GM12878 (cell line): ENCODE measurements around the gene KDSR. TPM values are rescaled to one million over a fixed set of nuclear protein-coding genes. Genes with fewer than 3 reads are reported as not detected.

Source experiments
- BHLHE40 ChIP-seq, 2 experiments: fragments of 450-650 bp in 1 of 2; IDR thresholded peaks; 2 replicates each; pipeline ENCODE4 v1.6.1; 2011 to 2017; ENCODE audit warnings: low read depth in 2 of 2, borderline replicate concordance in 1 of 2, improper control_type of control experiment in 1 of 2, low read length in 1 of 2, mild to moderate bottlenecking in 1 of 2
- CBFB ChIP-seq: IDR thresholded peaks from 2 replicates; pipeline ENCODE4 v1.6.1; 2016; ENCODE audit warnings: antibody characterized with exemption, low read depth
- CBX5 ChIP-seq: sonication (generic); IDR thresholded peaks from 2 replicates; pipeline ENCODE4 v1.6.1; 2016; ENCODE audit warnings: low read depth, moderate library complexity, mild to moderate bottlenecking, inconsistent platforms
- CHD2 ChIP-seq: IDR thresholded peaks from 2 replicates; pipeline ENCODE4 v1.6.1; 2011; ENCODE audit warnings: low read depth, low read length, improper control_type of control experiment, borderline replicate concordance
- DPF2 ChIP-seq: fragments of 450-650 bp; IDR thresholded peaks from 2 replicates; pipeline ENCODE4 v1.6.1; 2017; ENCODE audit warnings: mild to moderate bottlenecking
- GABPA ChIP-seq: IDR thresholded peaks from 2 replicates; pipeline ENCODE4 v1.6.1; 2014; ENCODE audit warnings: antibody characterized with exemption, low read depth, mild to moderate bottlenecking, inconsistent platforms
- HDAC6 ChIP-seq: fragments of 200-600 bp; sonication (generic); IDR thresholded peaks from one replicate; pipeline ENCODE4 v1.8.0; 2017; ENCODE audit warnings: antibody characterized with exemption; ENCODE audit not compliant: unreplicated experiment
- JUNB ChIP-seq: IDR thresholded peaks from 2 replicates; pipeline ENCODE4 v1.6.1; 2016; ENCODE audit warnings: antibody characterized with exemption, mild to moderate bottlenecking
- KLF5 ChIP-seq: fragments of 450-650 bp; IDR thresholded peaks from 2 replicates; pipeline ENCODE4 v1.6.1; 2014; ENCODE audit warnings: mild to moderate bottlenecking; ENCODE audit not compliant: partially characterized antibody
- NR2C1 ChIP-seq: fragments of 450-650 bp; IDR thresholded peaks from 2 replicates; pipeline ENCODE4 v1.6.1; 2017; ENCODE audit warnings: antibody characterized with exemption, mild to moderate bottlenecking, moderate library complexity
- NR2C2 ChIP-seq: IDR thresholded peaks from 2 replicates; pipeline ENCODE4 v1.6.1; 2011; ENCODE audit warnings: borderline replicate concordance, low read depth; ENCODE audit not compliant: control insufficient read depth, insufficient read length
- POU2F2 ChIP-seq: IDR thresholded peaks from 3 replicates; pipeline ENCODE4 v1.6.1; 2011; ENCODE audit warnings: low read depth, mild to moderate bottlenecking, low read length, borderline replicate concordance
- SP1 ChIP-seq: IDR thresholded peaks from one replicate; pipeline ENCODE4 v1.6.1; 2011; ENCODE audit warnings: low read depth, low read length
- STAT1 ChIP-seq: fragments of 450-650 bp; conservative IDR thresholded peaks from 2 replicates; pipeline ENCODE4 v1.6.1; 2014; ENCODE audit warnings: antibody characterized with exemption, mild to moderate bottlenecking
- SUPT20H ChIP-seq: IDR thresholded peaks from 2 replicates; pipeline ENCODE4 v1.6.1; 2011; ENCODE audit warnings: low read depth, mild to moderate bottlenecking, low read length, moderate library complexity, borderline replicate concordance; ENCODE audit not compliant: control insufficient read depth
- YY1 ChIP-seq: IDR thresholded peaks from 2 replicates; pipeline ENCODE4 v1.6.1; 2011; ENCODE audit warnings: low read depth, mild to moderate bottlenecking, low read length
- ZNF207 ChIP-seq: fragments of 450-650 bp; IDR thresholded peaks from 2 replicates; pipeline ENCODE4 v1.6.1; 2014; ENCODE audit warnings: antibody characterized with exemption, mild to moderate bottlenecking, borderline replicate concordance
- polyA plus RNA-seq, 11 experiments: library from polyadenylated mRNA; depleted of rRNA in 4 of 11; unstranded in 6 of 11; stranded (reverse) in 5 of 11; fragments of >200 nt; fragmentation: Nextera tagmentation in 4 of 11; fragmentation: Illumina TruSeq in 1 of 11; extraction: Ambion mirVana in 4 of 11; extraction: Trizol in 1 of 11; gene quantifications; 1 replicate in 1 of 11; 2 replicates in 10 of 11; pipeline versions ENCODE4 v1.2.1 to v1.2.3, GENCODE V29; 2011 to 2016; ENCODE audit warnings: inconsistent platforms in 2 of 11, missing spikeins in 2 of 11, low read depth in 1 of 11
- total RNA-seq, 4 experiments: library from RNA; depleted of rRNA in 3 of 4; stranded (reverse); fragments of >200 nt in 3 of 4; fragmentation: Illumina TruSeq in 1 of 4; extraction: Trizol in 1 of 4; gene quantifications; 2 replicates each; pipeline versions ENCODE4 v1.2.1 to v1.2.3, GENCODE V29; 2013 to 2021
- TF ChIP-seq, protein P1 (sequence below): fragments of 450-650 bp; IDR thresholded peaks from 2 replicates; pipeline ENCODE4 v1.6.1; 2016; ENCODE audit warnings: mild to moderate bottlenecking, moderate library complexity, borderline replicate concordance
- TF ChIP-seq, protein P2 (sequence below): IDR thresholded peaks from 2 replicates; pipeline ENCODE4 v1.6.1; 2011; ENCODE audit warnings: mild to moderate bottlenecking, low read depth, low read length, moderate library complexity; ENCODE audit not compliant: insufficient replicate concordance
- TF ChIP-seq, protein P3 (sequence below): fragments of 450-650 bp; IDR thresholded peaks from 2 replicates; pipeline ENCODE4 v1.6.1; 2017; ENCODE audit warnings: mild to moderate bottlenecking, moderate library complexity

KDSR gene
- total and polyA plus RNA-seq, 10 of the 15 experiments (the other 5 are each of a cell fraction or from before 2014, with no cell fraction given) = 5.2 to 25.9 (median 14.3) TPM

DNA sequence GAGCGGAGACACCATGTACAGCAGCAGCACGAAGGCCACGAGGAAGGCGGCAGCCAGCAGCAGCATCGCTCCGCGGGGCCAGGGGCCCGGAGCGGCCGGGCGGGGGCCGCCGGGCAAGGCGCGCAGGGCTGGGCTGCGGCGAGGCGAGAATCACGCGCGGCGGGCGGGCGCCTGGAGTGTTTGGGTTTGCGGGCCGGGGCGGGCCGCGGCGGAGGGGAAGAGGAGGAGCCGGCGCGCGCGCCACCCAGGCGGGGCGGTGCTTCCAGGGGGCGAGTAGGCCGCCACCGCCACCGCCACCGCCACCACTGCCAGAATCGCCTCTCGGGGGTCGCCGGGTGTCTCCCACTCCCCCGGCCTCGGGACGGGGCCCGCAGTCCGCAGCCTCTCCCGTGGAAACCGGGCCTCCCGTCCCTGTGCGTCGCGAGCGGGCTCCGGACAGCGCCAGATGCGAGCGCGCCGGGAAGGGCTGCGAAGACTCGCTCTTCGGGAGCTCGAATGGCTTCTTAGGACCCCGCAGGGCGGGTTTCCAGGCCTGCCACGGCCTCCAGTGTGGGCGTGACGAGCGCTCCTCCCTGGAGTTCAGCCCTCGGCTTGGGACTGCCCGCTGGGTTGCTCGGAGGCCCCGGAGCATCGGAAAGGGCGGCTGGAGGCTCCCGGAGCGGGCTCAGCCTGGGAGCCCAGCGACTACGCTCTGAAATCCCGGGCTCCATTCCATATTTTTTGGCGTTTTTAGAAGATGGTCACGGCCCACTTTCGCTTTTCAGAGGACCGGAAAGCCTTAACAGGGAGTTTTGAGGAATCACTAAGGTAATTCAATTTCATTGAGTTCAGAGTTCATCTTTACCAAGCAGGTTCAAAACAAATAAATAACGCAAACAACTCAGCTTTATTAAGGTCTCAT is at the start of gene KDSR (continued):
- TF ChIP-seq, protein P1, sequence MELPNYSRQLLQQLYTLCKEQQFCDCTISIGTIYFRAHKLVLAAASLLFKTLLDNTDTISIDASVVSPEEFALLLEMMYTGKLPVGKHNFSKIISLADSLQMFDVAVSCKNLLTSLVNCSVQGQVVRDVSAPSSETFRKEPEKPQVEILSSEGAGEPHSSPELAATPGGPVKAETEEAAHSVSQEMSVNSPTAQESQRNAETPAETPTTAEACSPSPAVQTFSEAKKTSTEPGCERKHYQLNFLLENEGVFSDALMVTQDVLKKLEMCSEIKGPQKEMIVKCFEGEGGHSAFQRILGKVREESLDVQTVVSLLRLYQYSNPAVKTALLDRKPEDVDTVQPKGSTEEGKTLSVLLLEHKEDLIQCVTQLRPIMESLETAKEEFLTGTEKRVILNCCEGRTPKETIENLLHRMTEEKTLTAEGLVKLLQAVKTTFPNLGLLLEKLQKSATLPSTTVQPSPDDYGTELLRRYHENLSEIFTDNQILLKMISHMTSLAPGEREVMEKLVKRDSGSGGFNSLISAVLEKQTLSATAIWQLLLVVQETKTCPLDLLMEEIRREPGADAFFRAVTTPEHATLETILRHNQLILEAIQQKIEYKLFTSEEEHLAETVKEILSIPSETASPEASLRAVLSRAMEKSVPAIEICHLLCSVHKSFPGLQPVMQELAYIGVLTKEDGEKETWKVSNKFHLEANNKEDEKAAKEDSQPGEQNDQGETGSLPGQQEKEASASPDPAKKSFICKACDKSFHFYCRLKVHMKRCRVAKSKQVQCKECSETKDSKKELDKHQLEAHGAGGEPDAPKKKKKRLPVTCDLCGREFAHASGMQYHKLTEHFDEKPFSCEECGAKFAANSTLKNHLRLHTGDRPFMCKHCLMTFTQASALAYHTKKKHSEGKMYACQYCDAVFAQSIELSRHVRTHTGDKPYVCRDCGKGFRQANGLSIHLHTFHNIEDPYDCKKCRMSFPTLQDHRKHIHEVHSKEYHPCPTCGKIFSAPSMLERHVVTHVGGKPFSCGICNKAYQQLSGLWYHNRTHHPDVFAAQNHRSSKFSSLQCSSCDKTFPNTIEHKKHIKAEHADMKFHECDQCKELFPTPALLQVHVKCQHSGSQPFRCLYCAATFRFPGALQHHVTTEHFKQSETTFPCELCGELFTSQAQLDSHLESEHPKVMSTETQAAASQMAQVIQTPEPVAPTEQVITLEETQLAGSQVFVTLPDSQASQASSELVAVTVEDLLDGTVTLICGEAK = peak; percentile 50; the same call in 1 of the 2 replicates
- TF ChIP-seq NR2C1 (peak; percentile 56), ZNF207 (no peak), STAT1 (0 out of 2 replicates have a peak, but pooled peaks have one; percentile 31), HDAC6 (no peak), JUNB (no peak), CBFB (peak; percentile 67), POU2F2 (peak; percentile 61; the same call in 1 of the 3 replicates), SP1 (peak; percentile 97), CHD2 (peak; percentile 20; the same call in 1 of the 2 replicates), SUPT20H (no peak), BHLHE40 (IDR thresholded peaks at IDR 0.05; ENCODE audit: borderline replicate concordance in 1 of 2, low read depth in 2 of 2, low read length in 1 of 2) (peak; percentile 53 to 84), YY1 (peak; percentile 85), DPF2 (peak; percentile 72; the same call in 1 of the 2 replicates), NR2C2 (no peak), KLF5 (no peak), GABPA (no peak), CBX5 (peak; percentile 62)
- TF ChIP-seq, protein P2, sequence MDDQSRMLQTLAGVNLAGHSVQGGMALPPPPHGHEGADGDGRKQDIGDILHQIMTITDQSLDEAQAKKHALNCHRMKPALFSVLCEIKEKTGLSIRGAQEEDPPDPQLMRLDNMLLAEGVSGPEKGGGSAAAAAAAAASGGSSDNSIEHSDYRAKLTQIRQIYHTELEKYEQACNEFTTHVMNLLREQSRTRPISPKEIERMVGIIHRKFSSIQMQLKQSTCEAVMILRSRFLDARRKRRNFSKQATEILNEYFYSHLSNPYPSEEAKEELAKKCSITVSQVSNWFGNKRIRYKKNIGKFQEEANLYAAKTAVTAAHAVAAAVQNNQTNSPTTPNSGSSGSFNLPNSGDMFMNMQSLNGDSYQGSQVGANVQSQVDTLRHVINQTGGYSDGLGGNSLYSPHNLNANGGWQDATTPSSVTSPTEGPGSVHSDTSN = no peak
- TF ChIP-seq, protein P3, sequence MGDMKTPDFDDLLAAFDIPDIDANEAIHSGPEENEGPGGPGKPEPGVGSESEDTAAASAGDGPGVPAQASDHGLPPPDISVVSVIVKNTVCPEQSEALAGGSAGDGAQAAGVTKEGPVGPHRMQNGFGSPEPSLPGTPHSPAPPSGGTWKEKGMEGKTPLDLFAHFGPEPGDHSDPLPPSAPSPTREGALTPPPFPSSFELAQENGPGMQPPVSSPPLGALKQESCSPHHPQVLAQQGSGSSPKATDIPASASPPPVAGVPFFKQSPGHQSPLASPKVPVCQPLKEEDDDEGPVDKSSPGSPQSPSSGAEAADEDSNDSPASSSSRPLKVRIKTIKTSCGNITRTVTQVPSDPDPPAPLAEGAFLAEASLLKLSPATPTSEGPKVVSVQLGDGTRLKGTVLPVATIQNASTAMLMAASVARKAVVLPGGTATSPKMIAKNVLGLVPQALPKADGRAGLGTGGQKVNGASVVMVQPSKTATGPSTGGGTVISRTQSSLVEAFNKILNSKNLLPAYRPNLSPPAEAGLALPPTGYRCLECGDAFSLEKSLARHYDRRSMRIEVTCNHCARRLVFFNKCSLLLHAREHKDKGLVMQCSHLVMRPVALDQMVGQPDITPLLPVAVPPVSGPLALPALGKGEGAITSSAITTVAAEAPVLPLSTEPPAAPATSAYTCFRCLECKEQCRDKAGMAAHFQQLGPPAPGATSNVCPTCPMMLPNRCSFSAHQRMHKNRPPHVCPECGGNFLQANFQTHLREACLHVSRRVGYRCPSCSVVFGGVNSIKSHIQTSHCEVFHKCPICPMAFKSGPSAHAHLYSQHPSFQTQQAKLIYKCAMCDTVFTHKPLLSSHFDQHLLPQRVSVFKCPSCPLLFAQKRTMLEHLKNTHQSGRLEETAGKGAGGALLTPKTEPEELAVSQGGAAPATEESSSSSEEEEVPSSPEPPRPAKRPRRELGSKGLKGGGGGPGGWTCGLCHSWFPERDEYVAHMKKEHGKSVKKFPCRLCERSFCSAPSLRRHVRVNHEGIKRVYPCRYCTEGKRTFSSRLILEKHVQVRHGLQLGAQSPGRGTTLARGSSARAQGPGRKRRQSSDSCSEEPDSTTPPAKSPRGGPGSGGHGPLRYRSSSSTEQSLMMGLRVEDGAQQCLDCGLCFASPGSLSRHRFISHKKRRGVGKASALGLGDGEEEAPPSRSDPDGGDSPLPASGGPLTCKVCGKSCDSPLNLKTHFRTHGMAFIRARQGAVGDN = peak; percentile 76
